Vagina (tissue), 2 donors: ENCODE data around the gene TFCP2L1. TPM values are rescaled to one million over a fixed set of nuclear protein-coding genes. Genes with fewer than 3 reads are reported as not detected.
"Not testable (repeated sequence)": the region's sequence is repeated elsewhere in the genome, so short reads cannot be mapped to it uniquely, and the experiment has no call there.

Experiments used
- DNase-seq, 2 donors: peaks; one replicate each; pipeline ENCODE4 v3.0.0-alpha.2; 2017; ENCODE audit errors: extremely low spot score in 2 of 2
- H3K27ac ChIP-seq: fragments of 200-600 bp; sonication (generic); one replicate; pipeline ENCODE4 v1.5.1; 2019
- H3K27me3 ChIP-seq: fragments of 200-600 bp; sonication (generic); one replicate; pipeline ENCODE4 v1.5.1; 2019
- H3K36me3 ChIP-seq, 2 donors: fragments of 200-600 bp; sonication (generic); one replicate each; pipeline ENCODE4 v1.5.1; 2017 to 2019
- H3K4me1 ChIP-seq: fragments of 200-600 bp; sonication (generic); one replicate; pipeline ENCODE4 v1.5.1; 2019
- H3K4me3 ChIP-seq, 2 donors: fragments of 200-600 bp; sonication (generic); 1 replicate in 1 of 2; 2 replicates in 1 of 2; pipeline ENCODE4 v1.5.1; 2016 to 2019
- H3K9me3 ChIP-seq: fragments of 200-600 bp; sonication (generic); one replicate; pipeline ENCODE4 v1.5.1; 2019
- CTCF ChIP-seq, 3 experiments: fragments of 450-650 bp in 2 of 3; fragments of 200-600 bp in 1 of 3; sonication (generic) in 1 of 3; IDR thresholded peaks; one replicate each; pipeline ENCODE4 v1.5.1; 2017 to 2019; ENCODE audit warnings: antibody characterized with exemption in 3 of 3, mild to moderate bottlenecking in 2 of 3, moderate library complexity in 2 of 3
- POLR2A ChIP-seq, 2 donors: fragments of 450-650 bp; IDR thresholded peaks; one replicate each; pipeline ENCODE4 v1.6.1; 2017; ENCODE audit warnings: antibody characterized with exemption in 2 of 2, mild to moderate bottlenecking in 2 of 2, moderate library complexity in 2 of 2
- POLR2AphosphoS5 ChIP-seq, 2 donors: sonication (generic); formaldehyde crosslinking; IDR thresholded peaks; one replicate each; pipeline ENCODE4 v1.9.0; 2017; ENCODE audit warnings: antibody characterized with exemption in 2 of 2, mild to moderate bottlenecking in 2 of 2, low read depth in 1 of 2; ENCODE audit not compliant: insufficient read depth in 1 of 2
- intact Hi-C: fragments of 100-400 bp; cut with DNase I; formaldehyde crosslinking; loops from one replicate; pipeline ENCODE4 v1.15.1; 2023
- total RNA-seq: library from RNA; depleted of rRNA; stranded (reverse); fragments of >200 nt; gene quantifications from one replicate; pipeline ENCODE4 v1.2.3, GENCODE V29; 2016

TFCP2L1 gene
- total RNA-seq: 32.7 TPM

GRCh38 chr2:121284463-121285449, at the start of gene TFCP2L1:
TSS of gene TFCP2L1 (minus strand) at chr2:121285202. CDS start at chr2:121285109, 93 bp downstream.
- Histone ChIP-seq H3K27ac (peak within 1 kb of the TSS; percentile 47), H3K4me1 (peaks cover 16% of the 10 kb centered on the region), H3K27me3 (no peaks in the 10 kb centered on the region), H3K4me3 (peak within 1 kb of the TSS; percentile 45 to 46), H3K9me3 (no peaks in the 10 kb centered on the region), H3K36me3 (no peaks in the 10 kb centered on the region)
- no peak for DNase-seq
- intact Hi-C loops: no loop called here
- TF ChIP-seq POLR2AphosphoS5 (IDR thresholded peaks at IDR 0.05; ENCODE audit: insufficient read depth in 1 of 2, low read depth in 1 of 2) (no peak), POLR2A (IDR thresholded peaks at IDR 0.05) (peak in 1 of 2 donors; percentile 56), CTCF (IDR thresholded peaks at IDR 0.05) (no peak)

GRCh38 chr2:121333834-121334558, 49.0 kb upstream of the TFCP2L1 start:
- Histone ChIP-seq H3K9me3 (no peaks in the 10 kb centered on the region), H3K27ac (no peak overlapping the region), H3K4me1 (no peaks in the 10 kb centered on the region), H3K27me3 (no peaks in the 10 kb centered on the region), H3K4me3 (no peak overlapping the region), H3K36me3 (peaks cover 0 to 9% of the 10 kb centered on the region in 2 donors)
- no peak for DNase-seq
- TF ChIP-seq POLR2A (IDR thresholded peaks at IDR 0.05): no peak
- no peak for TF ChIP-seq POLR2AphosphoS5 (IDR thresholded peaks at IDR 0.05; ENCODE audit: insufficient read depth in 1 of 2, low read depth in 1 of 2)
- TF ChIP-seq CTCF (IDR thresholded peaks at IDR 0.05): no peak
- intact Hi-C loops: no loop called here

GRCh38 chr2:121333231-121333630, 48.2 kb upstream of the TFCP2L1 start:
- Histone ChIP-seq H3K9me3 (no peaks in the 10 kb centered on the region), H3K27ac (no peak overlapping the region), H3K27me3 (no peaks in the 10 kb centered on the region), H3K36me3 (peaks cover 0 to under 1% of the 10 kb centered on the region in 2 donors), H3K4me3 (no peak overlapping the region), H3K4me1 (no peaks in the 10 kb centered on the region)
- no peak for DNase-seq
- TF ChIP-seq CTCF (IDR thresholded peaks at IDR 0.05): no peak
- no peak for TF ChIP-seq POLR2AphosphoS5 (IDR thresholded peaks at IDR 0.05; ENCODE audit: insufficient read depth in 1 of 2, low read depth in 1 of 2)
- no peak for TF ChIP-seq POLR2A (IDR thresholded peaks at IDR 0.05)
- intact Hi-C loops: no loop called here

- H3K4me1 ChIP-seq, DNase-seq, H3K9me3 ChIP-seq, H3K27me3 ChIP-seq, H3K36me3 ChIP-seq, intact Hi-C loops, H3K27ac ChIP-seq, H3K4me3 ChIP-seq: not testable (repeated sequence)
Measured at GRCh38 chr2:121331324-121331723, 46.3 kb upstream of the TFCP2L1 start.

- Histone ChIP-seq H3K4me3 (no peak overlapping the region), H3K4me1 (no peaks in the 10 kb centered on the region), H3K36me3 (no peaks in the 10 kb centered on the region), H3K9me3 (no peaks in the 10 kb centered on the region), H3K27me3 (no peaks in the 10 kb centered on the region), H3K27ac (no peak overlapping the region)
- TF ChIP-seq CTCF (IDR thresholded peaks at IDR 0.05) (no peak), POLR2AphosphoS5 (IDR thresholded peaks at IDR 0.05; ENCODE audit: insufficient read depth in 1 of 2, low read depth in 1 of 2) (no peak), POLR2A (IDR thresholded peaks at IDR 0.05) (no peak)
- peak in 1 of 2 donors; percentile 29 for DNase-seq
- intact Hi-C loops: no loop called here
Measured at GRCh38 chr2:121330921-121331320, 45.9 kb upstream of the TFCP2L1 start.
